Stimulated activated CD4-positive, alpha-beta T cell treated with anti-CD3 and anti-CD28 coated beads, TNF-alpha, amount 100 ng/mL, for 1 hour (primary cell): ENCODE measurements around the gene ANAPC16.
A peak's percentile ranks its signal among the peaks of the same experiment; 100 is the strongest.
"Not testable (repeated sequence)": the region's sequence is repeated elsewhere in the genome, so short reads cannot be mapped to it uniquely, and the experiment has no call there.

ENCODE experiments used
- DNase-seq, 3 donors: peaks; one replicate each; pipeline ENCODE4 v3.0.0-alpha.2; 2020; ENCODE audit warnings: low read depth in 3 of 3, low spot score in 1 of 3

The ANAPC16 gene

DNA sequence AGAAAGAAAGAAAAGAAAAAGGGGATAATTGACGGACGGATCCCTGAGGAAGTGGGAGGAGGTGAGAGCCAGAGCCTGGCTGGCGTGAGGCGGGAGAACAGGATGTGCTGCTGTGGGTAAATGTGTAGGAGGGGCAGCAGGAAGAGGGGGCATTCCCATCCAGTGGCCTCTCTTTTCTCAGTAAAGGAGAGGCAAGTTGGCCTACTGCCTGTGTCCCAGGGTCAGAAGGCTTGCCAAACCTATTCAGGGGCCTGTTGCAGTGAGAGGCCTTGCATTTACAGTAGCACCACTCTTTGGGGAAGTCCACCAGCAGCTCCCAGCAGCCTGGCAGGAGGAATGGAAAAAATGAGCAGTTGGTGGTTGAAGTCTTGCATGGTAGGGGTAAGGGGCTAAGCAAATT lies 26.9 kb downstream of the ANAPC16 start:
- DNase-seq = no peak

DNA sequence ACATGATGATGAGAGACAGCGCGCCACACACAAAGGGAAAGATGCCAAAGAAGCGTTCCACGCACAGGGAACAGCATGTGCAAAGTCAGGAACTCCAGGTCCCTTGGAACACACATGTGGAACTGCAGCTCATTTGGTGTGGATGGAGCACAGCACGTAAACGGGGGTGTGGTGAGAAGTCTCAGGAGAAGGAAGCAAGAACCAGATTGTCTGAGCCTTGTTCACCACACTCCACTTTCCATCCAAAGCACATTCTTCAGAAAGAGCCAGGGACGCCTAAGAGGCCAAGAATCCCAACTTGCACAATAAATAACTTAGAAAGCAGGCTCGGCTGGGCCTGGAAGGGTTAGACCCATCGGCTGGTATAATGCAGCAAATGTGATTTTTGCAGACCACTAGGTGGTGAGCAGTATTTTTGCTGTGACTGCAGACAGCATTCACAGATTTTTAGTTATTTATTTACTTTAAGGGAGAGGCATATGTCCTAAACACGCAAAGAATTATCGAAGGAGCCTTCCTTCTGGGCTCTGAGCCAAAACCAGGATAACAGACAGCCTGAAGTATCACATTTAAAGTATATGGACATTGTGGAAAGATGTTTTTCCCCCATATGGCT lies 28.1 kb downstream of the ANAPC16 start:
- no peak for DNase-seq

DNA sequence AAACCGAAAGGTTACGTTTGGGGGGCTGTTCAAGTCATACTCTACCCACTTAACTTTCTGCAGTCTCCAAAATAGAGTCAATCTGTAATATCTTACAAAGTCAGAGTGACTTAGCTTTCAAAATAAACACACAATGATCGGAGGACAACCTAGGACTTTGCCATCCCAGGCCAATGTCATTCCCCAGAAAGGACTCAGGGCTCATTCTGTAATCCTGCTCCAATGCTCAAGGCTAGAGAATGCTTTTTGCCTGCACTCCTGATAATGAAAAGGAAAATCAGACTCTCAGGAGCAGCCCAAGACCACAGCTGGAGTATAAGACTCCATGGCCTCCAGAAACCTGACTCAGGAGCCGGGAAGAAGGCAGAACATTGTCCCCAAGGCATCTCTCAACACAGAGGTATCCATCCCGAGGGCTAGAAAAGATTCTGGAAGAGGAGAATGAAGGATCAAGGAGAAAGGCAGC lies 28.8 kb downstream of the ANAPC16 start:
- no peak for DNase-seq

DNA sequence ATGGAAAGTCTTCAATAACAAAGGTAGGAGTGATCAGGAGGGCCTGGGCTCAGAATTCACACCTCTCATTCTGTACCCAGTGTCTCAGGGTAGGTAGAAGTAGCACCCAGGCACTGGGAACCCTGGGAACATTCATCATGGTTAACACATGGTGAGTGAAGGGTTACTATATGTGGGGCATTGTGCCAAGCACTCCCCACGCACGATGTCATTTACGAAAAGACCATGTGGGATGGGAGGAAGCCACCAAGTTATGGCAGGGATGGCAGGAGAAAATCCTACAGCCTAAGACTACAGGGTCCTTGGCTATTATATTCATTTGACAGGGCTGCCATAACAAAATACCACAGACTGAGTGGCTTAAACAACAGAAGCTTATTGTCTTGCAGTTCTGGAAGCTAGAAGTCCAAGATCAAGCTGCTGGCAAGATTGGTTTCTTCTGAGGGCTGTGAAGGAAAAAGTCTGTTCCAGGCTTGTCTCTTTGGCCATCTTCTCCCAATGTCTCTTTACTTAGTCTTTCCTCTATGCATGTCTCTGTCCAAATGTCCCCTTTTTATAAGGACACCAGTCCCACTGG lies 30.2 kb downstream of the ANAPC16 start:
- no peak for DNase-seq

DNA sequence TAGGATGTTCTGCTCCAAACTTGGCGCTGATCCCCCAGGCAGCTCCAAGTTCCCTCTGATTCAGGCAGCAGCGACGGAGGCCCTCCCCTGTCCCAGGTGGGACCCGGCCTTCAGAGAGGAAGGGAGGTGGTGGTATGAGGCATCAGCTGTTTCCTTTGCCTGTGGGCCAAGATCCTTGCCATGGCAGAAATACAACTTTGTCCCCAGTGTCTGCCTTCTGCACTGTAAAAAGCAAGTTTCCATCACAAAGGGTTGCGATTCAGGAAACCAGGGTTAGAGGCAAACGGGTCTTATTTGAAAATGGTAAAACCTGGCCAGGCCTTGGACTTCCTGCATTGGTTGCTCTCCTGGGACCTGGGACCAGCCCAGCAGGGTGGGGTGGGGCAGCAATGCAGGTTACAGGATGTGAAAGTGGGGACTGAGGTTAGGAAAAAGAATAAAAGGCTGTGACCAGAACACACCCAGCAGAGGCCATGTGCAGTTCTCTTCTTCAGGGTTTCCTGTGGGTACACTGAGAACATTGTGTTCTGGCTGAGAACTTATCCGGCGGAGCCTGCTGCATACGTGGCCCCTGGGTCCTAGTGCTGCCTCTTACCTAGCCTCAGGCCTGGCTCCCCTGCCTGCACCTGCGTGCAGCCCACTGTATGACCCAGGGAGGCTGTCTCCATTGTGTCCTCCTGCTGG lies 32.8 kb downstream of the ANAPC16 start:
- peak; percentile 34 to 46 (median 39) for DNase-seq

DNA sequence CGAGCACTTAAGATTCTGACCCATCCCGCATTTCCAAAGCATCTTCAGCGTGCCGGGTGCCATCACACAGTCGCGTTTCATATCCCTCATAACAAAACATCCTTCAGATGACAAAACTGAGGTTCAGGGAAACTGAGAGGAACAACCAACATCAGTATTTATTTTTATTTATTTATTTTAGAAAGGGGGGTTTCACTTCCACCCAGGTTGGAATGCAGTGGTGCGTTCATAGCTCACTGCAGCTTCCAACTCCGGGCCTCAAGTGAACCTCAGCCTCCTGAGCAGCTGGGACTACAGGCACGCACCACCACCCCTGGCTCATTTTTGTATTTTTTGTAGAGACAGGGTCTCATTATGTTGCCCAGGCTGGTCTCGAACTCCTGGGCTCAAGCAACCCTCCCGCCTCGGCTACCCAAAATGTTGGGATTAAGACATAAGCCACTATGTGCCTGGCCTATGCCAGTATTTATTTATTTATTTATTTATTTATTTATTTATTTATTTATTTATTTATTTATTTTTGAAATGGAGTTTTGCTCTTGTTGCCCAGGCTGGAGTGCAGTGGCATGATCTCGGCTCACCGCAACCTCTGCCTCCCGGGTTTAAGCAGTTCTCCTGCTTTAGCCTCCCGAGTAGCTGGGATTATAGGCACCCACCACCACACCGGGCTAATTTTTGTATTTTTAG lies 33.5 kb downstream of the ANAPC16 start:
- DNase-seq = not testable (repeated sequence)

DNA sequence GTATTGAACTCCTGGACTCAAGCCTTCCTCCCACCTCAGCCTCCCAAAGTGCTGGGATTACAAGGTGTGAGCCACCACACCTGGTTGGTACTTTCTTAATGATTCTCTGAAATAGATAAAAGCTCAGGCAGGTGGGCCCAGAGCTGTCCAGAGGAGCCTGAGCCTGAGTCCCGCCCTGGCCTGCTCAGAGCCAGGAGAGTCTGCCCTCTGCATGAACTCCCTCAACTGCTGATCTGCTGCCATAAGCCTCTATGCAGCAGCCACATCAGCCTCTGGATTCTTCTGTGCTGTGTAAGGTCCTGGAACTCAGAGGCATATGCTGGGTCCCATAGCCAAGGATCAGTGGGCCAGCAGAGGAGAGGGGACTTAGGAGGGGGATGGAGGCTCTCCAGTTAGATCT lies 34.9 kb downstream of the ANAPC16 start:
- DNase-seq = no peak

DNA sequence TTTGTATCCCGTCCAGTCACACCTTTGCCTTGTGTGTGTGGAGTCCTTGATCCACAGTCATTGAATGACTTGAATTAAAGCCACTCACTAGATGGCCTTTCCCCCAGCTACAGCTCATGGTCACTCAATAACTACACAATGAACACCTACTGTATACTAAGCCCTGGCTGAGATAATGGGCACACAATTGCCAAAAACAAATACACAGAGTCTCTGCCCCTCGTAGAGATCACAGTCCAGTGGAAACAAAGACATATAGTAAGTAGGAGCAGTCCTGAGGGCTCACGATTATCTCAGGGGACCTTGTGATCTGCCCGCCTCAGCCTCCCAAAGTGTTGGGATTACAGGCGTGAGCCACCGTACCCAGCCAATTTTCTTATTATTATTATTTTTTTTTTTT lies 35.8 kb downstream of the ANAPC16 start:
- DNase-seq = no peak

DNA sequence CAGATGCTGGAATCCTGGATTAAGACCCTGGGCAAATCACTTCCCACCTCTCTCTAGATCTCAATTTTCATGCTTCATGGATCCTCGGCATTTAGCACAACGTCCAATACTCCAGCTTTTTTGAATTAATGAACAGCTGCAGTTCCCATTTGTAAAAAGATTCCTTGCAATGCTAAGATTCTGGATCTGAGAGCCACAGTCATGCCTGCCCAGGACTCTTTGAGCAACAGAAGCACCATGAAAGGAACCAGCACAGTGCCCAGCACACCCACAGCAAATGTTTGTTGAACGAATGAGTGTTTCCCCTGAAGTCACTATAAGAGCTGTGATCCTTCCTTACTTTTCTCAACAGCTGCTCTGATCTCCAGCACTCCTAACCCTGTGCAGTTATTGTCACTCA lies 37.2 kb downstream of the ANAPC16 start:
- DNase-seq = no peak

DNA sequence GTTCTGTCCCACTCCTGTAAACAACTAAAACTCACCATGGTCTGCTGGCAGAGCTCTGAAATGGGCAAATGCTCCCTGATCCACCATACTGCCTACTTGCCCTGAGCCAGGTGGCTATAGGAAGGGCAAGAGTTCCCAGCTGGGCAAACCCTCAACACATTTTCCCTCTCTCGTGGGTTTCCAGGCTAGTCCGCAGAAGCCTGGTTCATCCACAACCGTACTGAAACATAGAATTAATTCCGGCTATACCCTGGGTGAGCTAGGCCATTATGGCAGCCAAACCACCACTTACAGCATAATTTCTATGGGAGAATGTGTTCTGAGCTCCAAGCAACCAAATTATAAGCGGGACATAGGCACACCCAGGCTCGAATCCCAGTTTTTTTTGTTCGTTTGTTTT lies 37.8 kb downstream of the ANAPC16 start:
- no peak for DNase-seq

DNA sequence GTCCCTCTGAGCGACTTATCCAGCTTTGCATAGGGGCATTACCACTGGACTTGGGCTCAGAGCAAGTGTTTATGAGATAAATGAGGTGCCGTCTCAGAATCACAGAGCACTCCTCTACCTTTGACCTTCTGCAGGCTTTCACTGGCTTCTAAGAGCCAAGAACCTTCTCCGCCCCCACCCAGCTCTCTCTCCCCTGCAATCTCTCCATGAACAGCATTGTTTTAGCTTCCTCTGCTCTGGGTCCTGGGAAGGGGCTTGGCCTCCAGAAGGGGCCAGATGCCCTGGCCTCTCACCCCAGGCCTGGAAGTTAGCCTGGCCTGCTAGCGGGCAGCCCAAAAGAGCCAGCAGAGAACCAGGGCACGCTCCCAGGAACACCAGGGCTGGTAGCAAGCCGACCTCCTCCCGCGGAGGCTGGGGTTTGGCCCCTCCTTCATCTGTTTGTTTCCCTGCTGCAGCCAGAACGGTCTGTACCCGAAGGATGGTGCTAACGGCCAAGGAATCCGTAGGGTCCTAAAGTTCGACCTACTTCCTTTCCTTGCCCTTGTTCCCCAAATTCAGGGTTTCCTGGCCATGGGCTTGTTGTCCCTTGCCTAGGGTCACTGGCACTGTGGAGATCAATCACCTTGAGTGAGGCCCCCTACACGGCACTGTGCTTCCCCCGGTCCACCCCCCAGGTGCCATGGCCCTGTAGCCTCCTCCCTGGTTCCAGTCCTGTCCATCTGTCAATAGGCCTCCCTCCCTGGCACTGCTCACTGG lies 39.2 kb downstream of the ANAPC16 start:
- DNase-seq = no peak

DNA sequence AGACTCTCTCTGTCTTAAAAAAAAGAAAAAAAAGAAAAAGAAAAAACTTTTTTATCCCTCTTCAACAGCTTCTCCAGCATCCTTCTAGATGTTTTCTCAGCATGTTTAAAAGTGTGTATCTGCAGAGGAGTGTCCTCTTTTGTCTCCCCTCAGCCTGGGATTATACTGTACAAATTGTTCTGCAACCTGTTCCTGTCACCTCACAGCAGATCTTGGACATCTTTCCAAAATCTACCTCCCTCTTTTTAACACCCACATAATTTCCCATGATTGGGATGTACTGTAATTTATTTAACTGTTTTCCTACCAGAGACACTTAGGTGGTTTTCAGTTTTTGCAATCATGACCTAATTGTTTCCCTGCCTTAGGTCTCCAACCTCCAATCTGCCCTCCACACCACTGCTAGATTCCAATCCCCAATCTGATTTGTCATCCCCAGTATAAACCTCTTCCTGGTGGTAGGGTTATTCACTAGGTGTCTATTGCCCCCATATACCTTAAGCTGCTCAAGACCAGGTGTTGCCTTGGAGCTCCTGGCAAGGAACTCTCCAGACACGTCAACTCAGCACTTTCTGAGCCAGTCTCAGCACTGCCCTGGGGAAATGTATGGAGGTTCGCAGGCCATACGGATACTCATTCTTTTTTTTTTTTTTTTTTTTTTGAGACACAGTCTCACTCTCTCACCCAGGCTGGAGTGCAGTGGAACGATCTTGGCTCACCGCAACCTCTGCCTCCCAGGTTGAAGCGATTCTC lies 40.3 kb downstream of the ANAPC16 start:
- no peak for DNase-seq

DNA sequence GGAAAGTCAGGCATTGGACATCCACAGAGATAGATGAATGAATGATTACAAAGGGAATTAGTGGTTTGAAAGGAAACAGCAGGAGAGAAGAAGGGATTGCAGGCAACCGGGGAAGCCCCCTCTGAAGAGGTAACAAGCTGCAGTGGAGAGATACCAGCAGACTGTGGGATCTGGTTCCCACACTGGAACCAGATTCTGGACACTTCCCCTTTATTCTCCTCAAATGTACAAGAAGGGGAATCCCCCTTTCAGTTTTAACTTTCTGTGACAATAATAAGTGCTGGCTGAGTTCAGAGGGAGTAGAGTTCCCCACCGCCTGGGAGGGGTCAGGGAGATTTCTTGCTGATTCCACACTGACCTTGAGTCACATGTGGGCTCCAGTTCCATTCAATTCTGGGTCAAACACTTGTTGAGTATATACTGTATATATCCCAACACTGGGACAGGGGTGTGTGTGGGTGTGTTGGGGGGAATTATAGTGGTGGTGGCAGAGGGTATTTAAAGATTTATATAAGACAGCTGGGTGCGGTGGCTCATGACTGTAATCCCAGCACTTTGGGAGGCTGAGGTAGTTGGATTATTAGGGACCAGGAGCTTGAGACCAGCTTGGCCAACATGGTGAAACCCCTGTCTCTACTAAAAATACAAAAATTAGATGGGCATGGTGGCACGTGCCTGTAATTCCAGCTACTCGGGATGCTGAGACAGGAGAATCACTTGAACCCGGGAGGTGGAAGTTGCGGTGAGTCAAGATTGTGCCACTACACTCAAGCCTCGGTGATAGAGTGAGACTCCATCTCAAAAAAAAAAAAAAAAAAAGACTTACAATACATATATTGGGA lies 41.5 kb downstream of the ANAPC16 start:
- DNase-seq = no peak

DNA sequence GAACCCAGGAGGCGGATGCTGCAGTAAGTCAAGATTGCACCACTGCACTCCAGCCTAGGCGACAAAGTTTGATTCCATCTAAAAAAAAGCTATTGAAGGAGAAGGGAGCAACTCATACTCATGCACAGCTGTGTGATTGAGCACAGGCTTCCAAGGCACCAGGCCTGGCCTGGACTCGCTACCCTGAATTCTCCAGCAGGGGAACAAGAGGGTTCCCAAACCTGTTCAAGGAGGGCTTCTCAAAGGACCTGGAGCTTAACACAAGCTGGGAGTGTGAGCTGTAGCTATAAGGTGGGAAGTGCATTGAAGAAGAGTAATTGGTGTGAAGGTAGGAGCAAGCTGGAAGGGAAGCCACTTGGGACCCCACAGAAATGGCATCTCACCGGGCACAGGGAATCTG lies 42.8 kb downstream of the ANAPC16 start:
- no peak for DNase-seq

DNA sequence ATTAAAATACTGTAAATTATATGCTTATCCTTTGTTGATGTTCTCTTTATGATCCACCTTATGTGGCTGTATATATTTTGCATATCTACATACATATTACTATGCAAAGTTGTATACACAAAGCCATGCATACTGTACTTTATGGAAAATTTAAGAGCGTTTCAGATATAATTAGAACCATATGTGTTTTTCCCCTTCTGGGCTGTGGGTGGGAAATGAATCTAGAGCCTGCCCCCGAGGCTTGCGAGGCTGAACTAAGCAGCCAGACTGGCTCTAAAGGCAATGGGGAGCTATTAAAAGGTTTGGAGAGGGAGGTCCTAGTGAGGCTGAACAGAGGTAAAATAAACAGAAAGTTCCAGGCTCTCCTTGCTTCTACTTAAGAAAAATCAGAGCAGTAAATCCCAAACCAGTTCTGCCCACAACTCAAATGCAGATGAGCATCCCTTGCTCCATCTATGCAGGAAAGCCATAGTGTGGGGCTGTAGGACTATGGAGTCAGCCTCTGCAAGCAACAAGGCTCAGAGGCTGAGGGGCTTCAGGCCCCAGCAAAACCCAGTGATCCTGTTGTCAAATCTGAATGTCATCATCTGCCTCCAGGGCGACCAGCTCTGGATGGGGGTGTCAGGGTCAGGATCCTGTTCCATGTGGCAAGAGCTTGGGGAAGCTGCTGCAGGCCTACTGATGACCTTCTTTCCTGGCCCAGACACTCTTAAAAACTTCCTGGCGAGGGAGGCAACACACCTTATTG lies 43.9 kb downstream of the ANAPC16 start:
- DNase-seq = no peak

DNA sequence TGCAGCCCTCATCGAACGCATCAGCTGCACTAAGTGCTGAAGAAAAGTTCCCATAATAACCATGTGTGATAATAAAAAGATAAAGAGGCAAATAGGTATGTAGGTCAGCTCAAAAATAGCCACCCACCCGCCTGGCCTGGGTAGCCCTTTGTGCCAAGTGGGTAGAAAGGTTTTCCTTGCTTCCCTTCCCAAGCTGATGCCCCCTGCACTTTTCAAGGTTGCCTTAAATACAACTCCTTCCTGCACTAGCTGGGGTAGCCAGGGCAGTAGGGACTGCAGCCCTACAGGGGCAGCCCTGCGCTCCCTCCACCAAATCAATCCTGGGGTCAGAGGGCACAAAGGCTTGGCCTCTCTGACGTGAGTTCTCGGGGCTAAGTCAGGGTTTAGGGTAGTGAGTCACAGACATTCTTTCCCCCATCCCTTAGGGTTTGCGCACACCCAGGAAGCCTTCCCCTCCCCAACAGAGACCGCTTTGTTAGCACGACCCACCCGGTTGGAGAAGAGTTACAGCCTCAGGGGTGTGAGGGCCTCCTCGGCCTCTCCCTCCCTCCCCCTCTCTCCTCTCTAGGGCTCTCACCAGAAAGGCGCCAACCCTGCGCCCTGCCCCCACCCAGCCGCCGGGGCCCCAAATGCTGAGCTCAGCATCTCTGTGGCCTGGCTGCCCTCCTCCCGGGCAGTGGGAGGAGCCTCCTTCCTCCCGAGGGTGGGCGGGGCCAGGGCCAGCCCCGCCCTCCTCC lies 44.6 kb downstream of the ANAPC16 start:
- peak in 2 of 3 donors; percentile 57 to 62 for DNase-seq

DNA sequence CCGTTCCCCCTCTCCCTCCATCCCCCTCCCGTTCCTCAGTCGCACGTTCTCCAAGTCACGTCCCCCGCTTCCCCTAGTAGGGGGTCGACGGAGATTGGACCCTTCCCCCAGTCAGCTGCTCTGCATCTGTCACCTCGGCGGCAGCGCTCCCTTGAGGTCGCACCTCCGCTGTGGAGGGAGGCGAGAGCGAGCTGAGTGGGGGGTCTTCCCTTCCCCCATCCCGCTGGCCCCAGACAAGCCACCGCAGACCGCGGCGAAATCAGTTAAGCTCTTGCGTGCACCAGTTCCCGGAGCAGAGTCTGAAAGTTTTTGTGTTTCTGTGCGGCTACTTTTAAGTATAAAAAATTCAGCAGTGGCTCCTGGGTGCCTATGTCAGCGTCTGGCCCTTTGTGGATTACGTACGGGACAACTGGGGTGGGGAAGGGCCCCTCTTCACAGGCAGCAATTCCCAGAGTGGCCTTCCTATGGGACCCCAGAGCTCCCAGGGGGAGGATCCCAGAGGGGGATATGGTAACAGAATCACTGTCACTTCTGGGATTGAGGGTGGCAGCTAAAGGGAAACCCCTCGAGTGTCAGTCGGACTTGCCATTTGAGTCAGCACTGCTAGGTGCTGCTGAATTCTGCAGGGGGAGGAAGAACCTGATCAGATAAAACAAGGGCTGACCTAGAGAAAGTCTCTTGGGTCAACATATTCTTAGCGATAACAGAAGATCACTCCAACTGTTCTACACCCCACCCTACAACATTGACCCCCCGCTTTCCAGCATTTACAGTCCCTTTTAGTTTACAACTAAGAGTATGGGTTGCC lies 45.4 kb downstream of the ANAPC16 start:
- no peak for DNase-seq
